ENCODE data around the gene PRM3. TPM values are rescaled to one million over a fixed set of nuclear protein-coding genes. Genes with fewer than 3 reads are reported as not detected.

The PRM3 gene
- not detected for total RNA-seq

GRCh38 chr16:11272921-11273720 is at the start of gene PRM3:
PRM3 (minus strand) TSS chr16:11273629; CDS start chr16:11273595, 34 bp downstream.

GRCh38 chr16:11280616-11281522 is 7.4 kb upstream of the PRM3 start, which contains the start of gene PRM1:
PRM1 (minus strand) TSS chr16:11281330; CDS start chr16:11281238, 92 bp downstream.

GRCh38 chr16:11276143-11276895 is 2.9 kb upstream of the PRM3 start, which contains the start of gene PRM2:
PRM2 (minus strand) TSS chr16:11276480; CDS start chr16:11276370, 110 bp downstream.

GRCh38 chr16:11268921-11269375 is 4.5 kb downstream of the PRM3 start, which contains the start of gene TNP2:
TNP2 (minus strand) TSS chr16:11269325; CDS start chr16:11269262, 63 bp downstream.

GRCh38 chr16:11255737-11256660 is 17.4 kb downstream of the PRM3 start, which contains the start of gene SOCS1:
SOCS1 (minus strand) TSS chr16:11256204; CDS start chr16:11255478, 726 bp downstream.

Small RNA genes within 50 kb of the gene (small RNA-seq; reads per million reads assigned to genes)
- gene MIR548H2 (0 reads per million in 2 donors), gene RF00019 (0 reads per million in 2 donors), gene RF00554 (0 reads per million in 2 donors)

Other genes starting within 250 kb of the PRM3 start
- 1 to 10 TPM; 1.7 to 2.7 TPM for gene SOCS1, start 17.4 kb downstream of the PRM3 start, total RNA-seq
- gene TNP2, start 4.3 kb downstream of the PRM3 start, total RNA-seq = not detected
- gene PRM2, start 2.9 kb upstream of the PRM3 start, total RNA-seq = not detected
- not detected for gene PRM1, start 7.7 kb upstream of the PRM3 start, total RNA-seq
- gene RMI2, start 71.8 kb upstream of the PRM3 start, total RNA-seq = 10 to 100 TPM in 1 of 2 donors, 1 to 10 TPM in 1; 3.1 to 21.3 TPM

All from melanocyte of skin (primary cell).